GM12878 (cell line): Measurements from ENCODE around the gene CLASP1. TPM values are rescaled to one million over a fixed set of nuclear protein-coding genes. Genes with fewer than 3 reads are reported as not detected.
"Not testable (repeated sequence)": the region's sequence is repeated elsewhere in the genome, so short reads cannot be mapped to it uniquely, and the experiment has no call there.

ENCODE experiments used
- ATAC-seq: fragments of 200-7000 bp; cut with Tn5 transposase; 3 replicates; pipeline ENCODE4 v1.9.1; 2020; ENCODE audit warnings: mild to moderate bottlenecking, moderate library complexity
- BruUV-seq: library from RNA; stranded (reverse); fragments of 400-500 nt; replicated peaks from 2 replicates; lab custom pipeline; 2021; lab: Mats Ljungman, UMichigan
- CTCF ChIA-PET: fragments of 300-600 bp; sonication (Branson Sonifier 250); formaldehyde crosslinking; extraction: SDS; loops from one replicate; lab custom pipeline; 2021; ENCODE audit warnings: inconsistent platforms; lab: Yijun Ruan, JAX
- POLR2A ChIA-PET: fragments of 350-600 bp; formaldehyde crosslinking; extraction: SDS; loops from one replicate; lab custom pipeline; 2021; ENCODE audit warnings: inconsistent platforms; lab: Charles Lee
- RAD21 ChIA-PET: fragments of 300-600 bp; sonication (Branson Sonifier 250); formaldehyde crosslinking; loops from one replicate; lab custom pipeline; 2023; ENCODE audit warnings: antibody characterized with exemption; ENCODE audit not compliant: unreplicated experiment; lab: Charles Lee
- SMC1A ChIA-PET: fragments of 300-600 bp; sonication (Branson Sonifier 250); formaldehyde crosslinking; loops from one replicate; lab custom pipeline; 2023; ENCODE audit not compliant: unreplicated experiment, uncharacterized antibody; lab: Charles Lee
- DNase-seq: peaks from one replicate; pipeline ENCODE4 v3.0.0-alpha.2; 2011; ENCODE audit warnings: low read depth, low spot score
- FAIRE-seq: peaks from 3 replicates; lab custom pipeline; 2011; peaks lifted over from hg19 to GRCh38; lab: Jason Lieb, UNC
- H2AFZ ChIP-seq: 2 replicates; pipeline ENCODE4 v1.6.0; 2011; ENCODE audit warnings: low read depth, low read length, control low read depth; ENCODE audit not compliant: control insufficient read depth
- H3K27ac ChIP-seq: 2 replicates; pipeline ENCODE4 v1.5.1; 2011; ENCODE audit warnings: control low read depth; ENCODE audit not compliant: control insufficient read depth, insufficient read depth
- H3K27me3 ChIP-seq, 2 experiments: replicated peaks in 1 of 2; 2 replicates each; pipeline versions ENCODE4 v1.6.0 to v1.6.1; 2011; ENCODE audit warnings: low read length in 1 of 2; ENCODE audit not compliant: control insufficient read depth in 2 of 2, insufficient read depth in 2 of 2
- H3K36me3 ChIP-seq, 2 experiments: 2 replicates each; pipeline ENCODE4 v1.5.1; 2011; ENCODE audit warnings: low read length in 1 of 2; ENCODE audit not compliant: control insufficient read depth in 2 of 2, insufficient read depth in 2 of 2
- H3K4me1 ChIP-seq: 2 replicates; pipeline ENCODE4 v1.6.1; 2011; ENCODE audit warnings: mild to moderate bottlenecking, low read length, moderate library complexity, mixed read lengths; ENCODE audit not compliant: control insufficient read depth, insufficient read depth
- H3K4me2 ChIP-seq: 2 replicates; pipeline ENCODE4 v1.6.0; 2011; ENCODE audit warnings: control low read depth; ENCODE audit not compliant: control insufficient read depth, insufficient read depth
- H3K4me3 ChIP-seq: fragments of 200-600 bp; sonication (generic); 2 replicates; pipeline ENCODE4 v1.5.1; 2016
- H3K79me2 ChIP-seq: 2 replicates; pipeline ENCODE4 v1.6.0; 2011; ENCODE audit warnings: low read length; ENCODE audit not compliant: control insufficient read depth, insufficient read depth
- H3K9ac ChIP-seq: 2 replicates; pipeline ENCODE4 v1.8.0; 2011; ENCODE audit warnings: low read length, control low read depth, mixed read lengths; ENCODE audit not compliant: control insufficient read depth, insufficient read depth
- H3K9me3 ChIP-seq: replicated peaks from 3 replicates; pipeline ENCODE4 v1.5.1; 2011; ENCODE audit warnings: mild to moderate bottlenecking, low read length; ENCODE audit not compliant: control insufficient read depth, insufficient read depth
- H4K20me1 ChIP-seq: 2 replicates; pipeline ENCODE4 v1.6.0; 2011; ENCODE audit not compliant: control insufficient read depth, insufficient read depth
- HDGF ChIP-seq: fragments of 450-650 bp; IDR thresholded peaks from 2 replicates; pipeline ENCODE4 v1.6.1; 2016; ENCODE audit warnings: antibody characterized with exemption
- MYC ChIP-seq: IDR thresholded peaks from 2 replicates; pipeline ENCODE4 v1.6.1; 2011; ENCODE audit warnings: mild to moderate bottlenecking, low read length, moderate library complexity, inconsistent platforms; ENCODE audit not compliant: insufficient read depth, insufficient replicate concordance, insufficient read length, severe bottlenecking
- WGBS: methylation state at CpG from one replicate; pipeline ENCODE4 v1.1.6; 2016; ENCODE audit warnings: low lambda C conversion rate; ENCODE audit not compliant: insufficient replicate concordance, insufficient coverage; ENCODE audit errors: missing lambda C conversion rate; 5-methylcytosine and 5-hydroxymethylcytosine counted together
- in situ Hi-C: fragments of 300-500 bp; cut with MboI; formaldehyde crosslinking; loops from 9 replicates; pipeline ENCODE4 v1.14.3; 2018; ENCODE audit warnings: mixed read lengths
- intact Hi-C: fragments of 100-400 bp; cut with micrococcal nuclease; formaldehyde crosslinking; loops from one replicate; pipeline ENCODE4 v1.14.2; 2022; ENCODE audit not compliant: unreplicated experiment
- polyA plus RNA-seq, 11 experiments: library from polyadenylated mRNA; depleted of rRNA in 4 of 11; unstranded in 6 of 11; stranded (reverse) in 5 of 11; fragments of >200 nt; fragmentation: Nextera tagmentation in 4 of 11; fragmentation: Illumina TruSeq in 1 of 11; extraction: Ambion mirVana in 4 of 11; extraction: Trizol in 1 of 11; gene quantifications; 1 replicate in 1 of 11; 2 replicates in 10 of 11; pipeline versions ENCODE4 v1.2.1 to v1.2.3, GENCODE V29; 2011 to 2016; ENCODE audit warnings: inconsistent platforms in 2 of 11, missing spikeins in 2 of 11, low read depth in 1 of 11
- total RNA-seq, 4 experiments: library from RNA; depleted of rRNA in 3 of 4; stranded (reverse); fragments of >200 nt in 3 of 4; fragmentation: Illumina TruSeq in 1 of 4; extraction: Trizol in 1 of 4; gene quantifications; 2 replicates each; pipeline versions ENCODE4 v1.2.1 to v1.2.3, GENCODE V29; 2013 to 2021

CLASP1 gene
- total and polyA plus RNA-seq, 10 of the 15 experiments (the other 5 are each of a cell fraction or from before 2014, with no cell fraction given): 1.4 to 62.4 (median 32.9) TPM

DNA sequence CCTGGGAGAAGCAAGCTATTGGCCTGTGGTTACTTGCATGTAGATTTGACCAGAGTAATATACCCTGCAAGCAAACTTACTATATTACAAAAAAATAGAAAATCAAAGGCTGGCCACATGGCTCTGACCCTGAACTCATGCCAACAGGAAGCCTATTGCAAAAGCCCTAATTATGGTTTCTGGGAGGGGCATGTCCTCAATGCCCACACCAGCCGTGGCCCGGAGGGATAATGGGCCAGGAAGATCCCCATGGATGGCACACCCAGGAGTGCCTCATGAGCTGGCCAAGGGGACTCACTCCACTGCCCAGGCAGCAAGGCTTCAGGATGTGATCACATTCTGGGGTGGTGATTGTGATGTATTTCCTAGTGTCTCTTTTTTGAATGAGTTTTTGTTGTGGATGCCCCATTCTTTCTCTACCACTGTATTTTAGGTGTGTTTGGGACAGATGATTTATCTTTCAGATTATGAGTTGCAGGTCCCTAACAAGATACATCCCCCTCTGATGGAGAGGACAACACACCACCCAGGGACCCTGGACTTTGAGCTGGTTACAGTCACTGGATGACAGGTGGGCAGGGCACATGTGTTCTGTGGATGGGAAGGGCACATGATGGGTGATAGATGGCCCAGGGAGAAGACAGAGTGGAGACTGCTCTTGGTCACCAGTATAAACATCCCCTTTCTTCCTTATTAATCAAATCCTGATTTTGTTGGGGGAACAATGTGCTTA lies 345.6 kb downstream of the CLASP1 start:
- no TSS peak for BruUV-seq
- H3K36me3 ChIP-seq: no peaks in the 10 kb centered on the region
- no peak overlapping the region for H2AFZ ChIP-seq
- H3K9me3 ChIP-seq: no peaks in the 10 kb centered on the region
- no peaks in the 10 kb centered on the region for H3K4me1 ChIP-seq
- peaks cover 0 to 2% of the 10 kb centered on the region in 2 experiments; a peak in 1 of 4 replicates for H3K27me3 ChIP-seq
- H3K79me2 ChIP-seq: no peaks in the 10 kb centered on the region
- no peak for TF ChIP-seq HDGF
- TF ChIP-seq MYC: no peak
- H3K9ac ChIP-seq: no peak overlapping the region
- no peak for DNase-seq
- H4K20me1 ChIP-seq: no peaks in the 10 kb centered on the region
- in situ Hi-C loops (no loop called here), intact Hi-C loops (no loop called here)
- ATAC-seq: no peak
- ChIA-PET POLR2A (no interaction called here), RAD21 (no interaction called here), SMC1A (no interaction called here), CTCF (no interaction called here)
- no peak overlapping the region for H3K4me2 ChIP-seq
- no peak overlapping the region for H3K27ac ChIP-seq
- no peak for FAIRE-seq
- H3K4me3 ChIP-seq: no peak overlapping the region
- 69% methylated on average over 2 of the region's 2 CpGs for WGBS

DNA sequence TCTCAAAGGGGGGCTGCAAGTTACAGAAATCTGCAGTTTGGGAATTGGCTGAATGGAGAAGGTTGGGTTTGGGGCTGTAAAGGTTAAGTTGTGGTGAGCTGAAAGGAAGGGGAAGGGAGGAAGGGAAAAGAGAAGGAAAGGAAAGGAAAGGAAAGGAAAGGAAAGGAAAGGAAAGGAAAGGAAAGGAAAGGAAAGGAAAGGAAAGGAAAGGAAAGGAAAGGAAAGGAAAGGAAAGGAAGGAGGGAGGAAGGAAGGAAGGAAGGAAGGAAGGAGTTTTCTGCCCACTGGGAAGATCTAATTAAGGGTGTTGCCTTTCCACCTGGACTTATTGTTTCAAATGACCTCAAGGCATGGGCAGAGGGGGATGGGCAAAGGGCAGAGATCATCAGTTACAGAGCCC lies 348.1 kb downstream of the CLASP1 start:
- DNase-seq, H3K79me2 ChIP-seq, H3K4me3 ChIP-seq, H3K36me3 ChIP-seq, H3K4me2 ChIP-seq, H3K27me3 ChIP-seq, H3K27ac ChIP-seq, H4K20me1 ChIP-seq, RAD21 ChIA-PET, intact Hi-C loops, H3K9ac ChIP-seq, SMC1A ChIA-PET, H3K9me3 ChIP-seq, ATAC-seq, FAIRE-seq, H2AFZ ChIP-seq, BruUV-seq, H3K4me1 ChIP-seq, in situ Hi-C loops: not testable (repeated sequence)
- POLR2A ChIA-PET: interaction anchor here (0.7 kb wide), 1 partner anchor 1009 kb away, joined by 7 read pairs; no protein-coding TSS in a partner anchor
- CTCF ChIA-PET: interaction anchor here (0.6 kb wide), 1 partner anchor 30 kb away, joined by 3 read pairs; no protein-coding TSS in a partner anchor
